Psoas muscle (tissue), 8 donors: ENCODE results near the gene CMTM5. TPM values are rescaled to one million over a fixed set of nuclear protein-coding genes. Genes with fewer than 3 reads are reported as not detected.
"Not testable (repeated sequence)": the region's sequence is repeated elsewhere in the genome, so short reads cannot be mapped to it uniquely, and the experiment has no call there.

Experiments used
- ATAC-seq, 4 donors: fragments of 200-7000 bp; cut with Tn5 transposase; one replicate each; pipeline ENCODE4 v1.9.1; 2020; ENCODE audit warnings: moderate library complexity in 3 of 4, mild to moderate bottlenecking in 2 of 4
- DNase-seq, 2 donors: peaks; one replicate each; pipeline ENCODE4 v3.0.0-alpha.2; 2020
- H3K27ac ChIP-seq: fragments of 200-600 bp; one replicate; pipeline ENCODE4 v1.8.0; 2022
- H3K27me3 ChIP-seq, 3 donors: fragments of 200-600 bp in 1 of 3; one replicate each; pipeline versions ENCODE4 v1.6.1 to v1.8.0; 2013 to 2022; ENCODE audit warnings: low read length in 2 of 3, mild to moderate bottlenecking in 2 of 3, moderate library complexity in 1 of 3; ENCODE audit not compliant: insufficient read depth in 3 of 3
- H3K36me3 ChIP-seq, 2 donors: fragments of 200-600 bp in 1 of 2; one replicate each; pipeline versions ENCODE4 v1.6.1 to v1.8.0; 2013 to 2022; ENCODE audit warnings: low read depth in 1 of 2, mild to moderate bottlenecking in 1 of 2, moderate library complexity in 1 of 2; ENCODE audit not compliant: insufficient read depth in 1 of 2
- H3K4me1 ChIP-seq: fragments of 200-600 bp; one replicate; pipeline ENCODE4 v1.8.0; 2022
- H3K4me3 ChIP-seq: fragments of 200-600 bp; one replicate; pipeline ENCODE4 v1.8.0; 2022; ENCODE audit warnings: mild to moderate bottlenecking
- H3K9me3 ChIP-seq: fragments of 200-600 bp; one replicate; pipeline ENCODE4 v1.8.0; 2022
- WGBS, 3 donors: extraction: QIAGEN DNeasy Blood & Tissue Kit; methylation state at CpG; one replicate each; pipeline versions ENCODE4 v1.1.6 to v1.1.7; 2013; 5-methylcytosine and 5-hydroxymethylcytosine counted together
- intact Hi-C, 2 donors: fragments of 100-400 bp; cut with DNase I; formaldehyde crosslinking; loops; one replicate each; pipeline versions ENCODE4 v1.11.0 to v1.14.2; 2022
- polyA plus RNA-seq, 3 donors: library from polyadenylated mRNA; stranded (reverse); fragments of 200-250 nt; gene quantifications; one replicate each; pipeline ENCODE4 v1.2.3, GENCODE V29; 2013
- total RNA-seq, 4 donors: library from RNA; stranded (reverse); fragmentation: NEBNext Ultra II Directional in 2 of 4; extraction: Animal tissue kit (Norgen Biotek cat#: 25700) in 2 of 4; gene quantifications; one replicate each; pipeline versions ENCODE4 v1.2.1 to v1.2.4, GENCODE V29; 2021 to 2023
- TF ChIP-seq, protein P1 (sequence below): fragments of 200-600 bp; IDR thresholded peaks from one replicate; pipeline ENCODE4 v1.8.0; 2022; ENCODE audit warnings: antibody characterized with exemption
- donor health status: healthy with polysubstance abuse.
- donor health status: DM: no; HTN: no; CAD: no; lungs with moderate emphysema.
- donor health status: Bipolar disorder and iron deficiency.
- donor health status: healthy.
- donor health status: DM: yes; HTN: yes; CAD: no.
- donor health status: DM: no; HTN: no; CAD: no.
- donor health status: DM: no; HTN: no; CAD: no.
- donor health status: DM: yes; HTN: yes; CAD: no.

CMTM5 gene
- total and polyA plus RNA-seq, 7 donors, result 0.20 to 0.63 (median 0.32) TPM; not detected in 4

DNA sequence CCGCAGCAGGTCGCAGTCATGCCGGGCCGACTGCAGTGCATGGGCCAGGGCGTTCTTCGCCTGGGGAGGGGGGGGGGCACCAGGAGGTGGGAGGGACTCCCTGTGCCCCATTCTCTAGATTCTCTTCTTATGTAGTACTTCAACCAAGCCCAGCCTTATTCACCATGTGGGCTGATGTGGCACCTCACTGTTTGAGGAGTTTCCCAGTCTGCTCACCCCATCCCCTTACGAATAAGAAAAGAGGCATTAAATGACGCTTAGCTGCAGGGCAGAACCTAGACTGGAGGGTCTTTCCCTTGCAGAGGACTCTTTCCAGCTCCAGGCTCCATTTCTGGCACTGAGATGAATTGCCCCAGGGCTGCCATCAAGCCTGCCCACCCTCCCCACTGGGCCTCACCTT lies 12.2 kb downstream of the CMTM5 start:
- intact Hi-C loops, result no loop called here
- TF ChIP-seq, protein P1, sequence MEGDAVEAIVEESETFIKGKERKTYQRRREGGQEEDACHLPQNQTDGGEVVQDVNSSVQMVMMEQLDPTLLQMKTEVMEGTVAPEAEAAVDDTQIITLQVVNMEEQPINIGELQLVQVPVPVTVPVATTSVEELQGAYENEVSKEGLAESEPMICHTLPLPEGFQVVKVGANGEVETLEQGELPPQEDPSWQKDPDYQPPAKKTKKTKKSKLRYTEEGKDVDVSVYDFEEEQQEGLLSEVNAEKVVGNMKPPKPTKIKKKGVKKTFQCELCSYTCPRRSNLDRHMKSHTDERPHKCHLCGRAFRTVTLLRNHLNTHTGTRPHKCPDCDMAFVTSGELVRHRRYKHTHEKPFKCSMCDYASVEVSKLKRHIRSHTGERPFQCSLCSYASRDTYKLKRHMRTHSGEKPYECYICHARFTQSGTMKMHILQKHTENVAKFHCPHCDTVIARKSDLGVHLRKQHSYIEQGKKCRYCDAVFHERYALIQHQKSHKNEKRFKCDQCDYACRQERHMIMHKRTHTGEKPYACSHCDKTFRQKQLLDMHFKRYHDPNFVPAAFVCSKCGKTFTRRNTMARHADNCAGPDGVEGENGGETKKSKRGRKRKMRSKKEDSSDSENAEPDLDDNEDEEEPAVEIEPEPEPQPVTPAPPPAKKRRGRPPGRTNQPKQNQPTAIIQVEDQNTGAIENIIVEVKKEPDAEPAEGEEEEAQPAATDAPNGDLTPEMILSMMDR, result no peak
- Histone ChIP-seq H3K27me3 (no peaks in the 10 kb centered on the region), H3K9me3 (no peaks in the 10 kb centered on the region), H3K4me1 (no peaks in the 10 kb centered on the region), H3K27ac (no peak overlapping the region), H3K36me3 (peaks cover 5 to 68% of the 10 kb centered on the region in 2 donors), H3K4me3 (no peak overlapping the region)
- no peak for ATAC-seq
- DNase-seq, result no peak
- 85 to 87% (median 86%) methylated on average over 8 of the region's 8 CpGs for WGBS, 3 donors

DNA sequence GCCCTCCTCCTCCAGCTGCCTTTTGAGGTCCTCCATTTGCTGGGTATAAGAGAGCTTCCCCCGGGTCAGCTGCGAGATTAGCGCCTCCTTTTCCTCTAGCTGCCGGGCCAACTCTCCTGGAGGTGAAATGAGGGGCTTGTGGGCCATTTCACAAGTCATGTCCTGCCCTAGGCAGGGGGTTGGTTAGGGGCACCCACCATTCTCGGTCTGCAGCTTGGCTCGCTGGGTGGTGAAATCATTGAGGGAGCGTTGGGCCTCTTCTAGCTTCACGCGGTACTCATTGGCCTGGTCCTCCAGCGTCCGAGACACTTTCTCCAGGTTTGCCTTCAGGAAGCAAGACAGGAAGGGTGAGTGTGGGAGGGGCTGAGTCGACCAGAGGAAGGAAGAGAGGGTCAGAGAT lies 12.6 kb downstream of the CMTM5 start:
- Histone ChIP-seq H3K36me3 (peaks cover 5 to 71% of the 10 kb centered on the region in 2 donors), H3K27ac (no peak overlapping the region)
- intact Hi-C loops, result no loop called here

DNA sequence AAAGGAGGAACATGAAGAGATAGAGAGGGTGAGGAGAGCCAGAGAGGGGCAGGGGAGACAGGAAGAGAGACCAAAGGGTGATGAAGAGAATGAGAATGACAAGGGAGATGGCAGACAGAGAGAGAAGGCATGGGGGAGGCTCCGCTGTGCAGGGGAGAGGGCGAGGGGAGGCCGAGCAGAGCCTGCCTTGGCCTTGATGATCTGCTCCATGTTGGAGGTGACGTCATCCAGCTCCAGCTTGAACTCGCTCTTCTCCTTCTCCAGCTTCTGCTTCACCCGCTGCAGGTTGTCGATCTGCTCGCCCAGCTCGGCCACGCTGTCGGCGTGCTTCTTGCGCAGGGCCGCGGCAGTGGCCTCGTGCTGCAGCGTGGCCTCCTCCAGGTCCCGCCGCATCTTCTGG lies 13.0 kb downstream of the CMTM5 start:
- WGBS, 3 donors, result 83 to 91% methylated on average over 3 to 5 of the region's 19 CpGs; no CpG with 5 or more reads in 1 of the 3 donors
- H3K36me3 ChIP-seq, result peaks cover 5 to 72% of the 10 kb centered on the region in 2 donors
- H3K27me3 ChIP-seq, DNase-seq, intact Hi-C loops, H3K4me1 ChIP-seq, H3K4me3 ChIP-seq, H3K27ac ChIP-seq, H3K9me3 ChIP-seq, ATAC-seq: not testable (repeated sequence)

More for the DNA sequence above, 12.6 kb downstream of the CMTM5 start:
- TF ChIP-seq, protein P1, result no peak
- no peaks in the 10 kb centered on the region for H3K9me3 ChIP-seq
- no peak for DNase-seq
- H3K4me3 ChIP-seq, result no peak overlapping the region
- no peaks in the 10 kb centered on the region for H3K27me3 ChIP-seq
- WGBS, 3 donors, result 68 to 71% (median 71%) methylated on average over 12 of the region's 12 CpGs
- no peak for ATAC-seq
- H3K4me1 ChIP-seq, result no peaks in the 10 kb centered on the region

DNA sequence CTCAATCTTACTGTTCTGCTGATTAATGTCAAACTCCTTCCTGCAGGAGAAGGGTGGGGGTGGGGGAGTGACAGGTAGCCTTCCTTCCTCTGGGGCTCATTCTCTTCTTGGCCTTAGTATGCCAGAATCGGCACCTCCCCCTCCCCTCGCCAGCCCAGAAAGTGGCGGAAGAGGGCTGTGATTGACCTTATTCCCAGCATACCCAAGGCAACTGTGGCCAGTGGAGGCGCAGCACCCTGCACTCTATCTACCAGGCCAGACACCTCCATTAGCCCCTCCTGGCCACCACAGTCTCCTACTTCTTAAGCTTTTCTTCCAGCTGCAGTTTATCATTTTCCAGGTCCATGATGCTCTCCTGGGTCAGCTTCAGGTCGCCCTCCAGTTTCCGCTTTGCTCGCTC lies 15.8 kb downstream of the CMTM5 start:
- Histone ChIP-seq H3K27me3 (no peaks in the 10 kb centered on the region), H3K4me3 (no peak overlapping the region), H3K4me1 (no peaks in the 10 kb centered on the region), H3K9me3 (no peaks in the 10 kb centered on the region), H3K27ac (no peak overlapping the region), H3K36me3 (peaks cover 2 to 72% of the 10 kb centered on the region in 2 donors)
- ATAC-seq (no peak), DNase-seq (no peak)
- intact Hi-C loops, result no loop called here
- TF ChIP-seq, protein P1, result no peak
- WGBS, 3 donors, result 75 to 85% (median 78%) methylated on average over 7 of the region's 7 CpGs

DNA sequence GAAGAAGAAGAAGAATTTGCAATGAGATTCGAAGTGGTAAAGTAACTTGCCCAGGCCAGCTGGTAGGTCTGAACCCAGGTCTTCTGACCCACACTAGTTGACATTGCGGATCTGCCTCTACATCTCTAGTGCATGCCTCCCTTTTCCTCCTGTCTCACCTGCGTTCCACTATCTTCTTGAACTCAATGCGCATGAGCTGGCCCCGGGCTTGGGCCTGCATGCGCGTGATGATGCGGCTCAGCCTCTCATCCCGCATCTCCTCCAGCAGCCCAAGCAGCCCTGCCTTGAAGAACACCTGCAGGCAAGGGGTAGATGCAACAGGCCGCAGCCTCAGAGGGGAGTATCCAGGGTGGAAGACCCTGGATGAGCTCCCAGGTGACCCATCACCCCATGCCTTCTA lies 19.3 kb downstream of the CMTM5 start:
- intact Hi-C loops, result no loop called here
- no peaks in the 10 kb centered on the region for H3K4me1 ChIP-seq
- TF ChIP-seq, protein P1, result no peak
- peak in 1 of 2 donors; percentile 25 for DNase-seq
- no peak overlapping the region for H3K4me3 ChIP-seq
- ATAC-seq, result no peak
- no peak overlapping the region for H3K27ac ChIP-seq
- peaks cover 0 to 64% of the 10 kb centered on the region in 2 donors for H3K36me3 ChIP-seq
- H3K9me3 ChIP-seq, result no peaks in the 10 kb centered on the region
- H3K27me3 ChIP-seq, result no peaks in the 10 kb centered on the region
- 90 to 91% (median 91%) methylated on average over 10 of the region's 10 CpGs for WGBS, 3 donors
